HepG2 (cell line): Measurements from ENCODE around the gene REEP6. TPM values are rescaled to one million over a fixed set of nuclear protein-coding genes. Genes with fewer than 3 reads are reported as not detected.

Experiments
- ADNP ChIP-seq: sonication (generic); formaldehyde crosslinking; IDR thresholded peaks from 2 replicates; pipeline ENCODE4 v1.4.0; 2020; ENCODE audit warnings: missing genetic modification reagents
- CC2D1A ChIP-seq: sonication (generic); formaldehyde crosslinking; IDR thresholded peaks from 2 replicates; pipeline ENCODE4 v1.8.1; 2023; ENCODE audit warnings: mild to moderate bottlenecking, missing genetic modification reagents
- CEBPB ChIP-seq: IDR thresholded peaks from 2 replicates; pipeline ENCODE4 v1.6.1; 2011; ENCODE audit warnings: low read depth, low read length, improper control_type of control experiment, borderline replicate concordance
- CREM ChIP-seq, 2 experiments: sonication (generic) in 1 of 2; formaldehyde crosslinking in 1 of 2; IDR thresholded peaks; 2 replicates each; pipeline versions ENCODE4 v1.4.0 to v1.6.1; 2016 to 2020; ENCODE audit warnings: antibody characterized with exemption in 1 of 2, mild to moderate bottlenecking in 1 of 2, missing genetic modification reagents in 1 of 2
- HMGXB4 ChIP-seq, 2 experiments: sonication (generic) in 1 of 2; formaldehyde crosslinking in 1 of 2; IDR thresholded peaks; 2 replicates each; pipeline versions ENCODE4 v1.4.0 to v1.6.1; 2018 to 2020; ENCODE audit warnings: missing genetic modification reagents in 2 of 2, borderline replicate concordance in 1 of 2, low read depth in 1 of 2, mild to moderate bottlenecking in 1 of 2, missing biosample characterization in 1 of 2
- MEF2D ChIP-seq: sonication (generic); formaldehyde crosslinking; IDR thresholded peaks from 2 replicates; pipeline ENCODE4 v1.5.1; 2020; ENCODE audit warnings: mild to moderate bottlenecking, missing genetic modification reagents
- MIER3 ChIP-seq: IDR thresholded peaks from 2 replicates; pipeline ENCODE4 v1.6.1; 2016; ENCODE audit warnings: missing compliant biosample characterization, borderline replicate concordance
- MTA1 ChIP-seq: sonication (generic); formaldehyde crosslinking; IDR thresholded peaks from 2 replicates; pipeline ENCODE4 v1.4.0; 2020; ENCODE audit warnings: missing genetic modification reagents, mild to moderate bottlenecking, borderline replicate concordance
- MYC ChIP-seq: sonication (generic); formaldehyde crosslinking; IDR thresholded peaks from 2 replicates; pipeline ENCODE4 v1.9.0; 2021; ENCODE audit warnings: missing genetic modification reagents, borderline replicate concordance
- NCOA1 ChIP-seq: sonication (generic); formaldehyde crosslinking; IDR thresholded peaks from 2 replicates; pipeline ENCODE4 v1.9.0; 2021; ENCODE audit warnings: missing genetic modification reagents
- RFX1 ChIP-seq: fragments of 450-650 bp; IDR thresholded peaks from 2 replicates; pipeline ENCODE4 v1.6.1; 2017
- SIX1 ChIP-seq: sonication (generic); formaldehyde crosslinking; IDR thresholded peaks from 2 replicates; pipeline ENCODE4 v1.4.0; 2020; ENCODE audit warnings: missing genetic modification reagents, borderline replicate concordance
- TBP ChIP-seq: sonication (generic); formaldehyde crosslinking; IDR thresholded peaks from 2 replicates; pipeline ENCODE4 v1.5.0; 2020; ENCODE audit warnings: missing genetic modification reagents
- TP53 ChIP-seq: sonication (generic); formaldehyde crosslinking; conservative IDR thresholded peaks from 2 replicates; pipeline ENCODE4 v1.4.0; 2020; ENCODE audit warnings: missing genetic modification reagents
- ZBED4 ChIP-seq: sonication (generic); formaldehyde crosslinking; IDR thresholded peaks from 2 replicates; pipeline ENCODE4 v1.4.0; 2020; ENCODE audit warnings: missing genetic modification reagents, borderline replicate concordance
- ZBTB4 ChIP-seq: sonication (generic); formaldehyde crosslinking; IDR thresholded peaks from 2 replicates; pipeline ENCODE4 v1.4.0; 2020; ENCODE audit warnings: missing genetic modification reagents, mild to moderate bottlenecking, borderline replicate concordance
- ZBTB42 ChIP-seq: sonication (generic); formaldehyde crosslinking; IDR thresholded peaks from 2 replicates; pipeline ENCODE4 v1.5.0; 2020; ENCODE audit warnings: mild to moderate bottlenecking, missing genetic modification reagents
- ZBTB7A ChIP-seq: sonication (generic); formaldehyde crosslinking; IDR thresholded peaks from 2 replicates; pipeline ENCODE4 v1.8.0; 2022; ENCODE audit warnings: mild to moderate bottlenecking, missing genetic modification reagents
- ZFP36L1 ChIP-seq: sonication (generic); formaldehyde crosslinking; IDR thresholded peaks from 2 replicates; pipeline ENCODE4 v1.8.0; 2022; ENCODE audit warnings: mild to moderate bottlenecking, missing genetic modification reagents, moderate library complexity
- ZNF274 ChIP-seq: sonication (generic); formaldehyde crosslinking; IDR thresholded peaks from 2 replicates; pipeline ENCODE4 v1.5.1; 2020; ENCODE audit warnings: mild to moderate bottlenecking, missing genetic modification reagents
- ZNF607 ChIP-seq: sonication (generic); formaldehyde crosslinking; IDR thresholded peaks from 2 replicates; pipeline ENCODE4 v1.5.1; 2020; ENCODE audit warnings: missing genetic modification reagents, mild to moderate bottlenecking, borderline replicate concordance
- polyA plus RNA-seq, 8 experiments: library from polyadenylated mRNA; depleted of rRNA in 3 of 8; stranded (reverse) in 7 of 8; unstranded in 1 of 8; fragments of >200 nt; fragmentation: Illumina TruSeq in 4 of 8; extraction: Trizol in 4 of 8; gene quantifications; 2 replicates each; pipeline versions ENCODE4 v1.2.1 to v1.2.3, GENCODE V29; 2011 to 2016; ENCODE audit warnings: low read depth in 4 of 8, missing spikeins in 1 of 8, mixed read lengths in 1 of 8; ENCODE audit not compliant: insufficient read depth in 1 of 8
- total RNA-seq, 5 experiments: library from RNA; depleted of rRNA; stranded (reverse); fragments of >200 nt; fragmentation: Illumina TruSeq; extraction: Trizol; gene quantifications; 2 replicates each; pipeline ENCODE4 v1.2.3, GENCODE V29; 2016; ENCODE audit warnings: low read depth in 1 of 5

The REEP6 gene
- total and polyA plus RNA-seq, 2 of the 13 experiments (the other 11 are each of a cell fraction or from before 2014, with no cell fraction given): 10.0 to 28.8 TPM

GRCh38 chr19:1512671-1513498 lies 21.9 kb downstream of the REEP6 start, which contains the start of gene ADAMTSL5 (continued):
- no peak for TF ChIP-seq CEBPB
- 0 out of 2 replicates have a peak, but pooled peaks have one; percentile 31 for TF ChIP-seq ZBTB7A
- no peak for TF ChIP-seq ZBTB4 (CRISPR knock-in tag)
- no peak for TF ChIP-seq ZNF274 (CRISPR knock-in tag)
- TF ChIP-seq CREM (IDR thresholded peaks at IDR 0.05): no peak
- no peak for TF ChIP-seq CREM (CRISPR knock-in tag; IDR thresholded peaks at IDR 0.05)
- TF ChIP-seq MIER3 (CRISPR knock-in tag): no peak
- TF ChIP-seq CC2D1A: no peak
- TF ChIP-seq SIX1 (CRISPR knock-in tag): no peak
- TF ChIP-seq MEF2D (CRISPR knock-in tag): no peak
- peak; percentile 94 for TF ChIP-seq ADNP
- no peak for TF ChIP-seq ZFP36L1
- TF ChIP-seq RFX1: no peak
- TF ChIP-seq ZBED4: no peak
- no peak for TF ChIP-seq ZNF607 (CRISPR knock-in tag)
- no peak for TF ChIP-seq MTA1 (CRISPR knock-in tag)
- no peak for TF ChIP-seq NCOA1 (CRISPR knock-in tag)
- peak in 1 of 2 experiments; percentile 54; a peak in 1 of 4 replicates for TF ChIP-seq HMGXB4 (CRISPR knock-in tag; IDR thresholded peaks at IDR 0.05; ENCODE audit: borderline replicate concordance in 1 of 2, low read depth in 1 of 2)
- no peak for TF ChIP-seq MYC (CRISPR knock-in tag)
- no peak for TF ChIP-seq TBP (CRISPR knock-in tag)
- no peak for TF ChIP-seq TP53 (CRISPR knock-in tag)
- no peak for TF ChIP-seq ZBTB42 (CRISPR knock-in tag)
